Right lobe of liver (tissue), 6 donors: Measurements from ENCODE around the gene TDRD3. TPM values are rescaled to one million over a fixed set of nuclear protein-coding genes. Genes with fewer than 3 reads are reported as not detected.

ENCODE experiments used
- ATAC-seq, 4 donors: fragments of 200-7000 bp; cut with Tn5 transposase; one replicate each; pipeline ENCODE4 v1.9.1; 2020; ENCODE audit warnings: mild to moderate bottlenecking in 4 of 4, moderate library complexity in 4 of 4
- DNase-seq, 3 donors: peaks; one replicate each; pipeline ENCODE4 v3.0.0-alpha.2; 2020
- H3K27ac ChIP-seq, 3 donors: fragments of 200-600 bp; one replicate each; pipeline ENCODE4 v1.8.0; 2022
- H3K27me3 ChIP-seq, 2 donors: fragments of 200-600 bp; one replicate each; pipeline ENCODE4 v1.8.0; 2022
- H3K36me3 ChIP-seq, 4 donors: fragments of 200-600 bp; sonication (generic) in 1 of 4; one replicate each; pipeline versions ENCODE4 v1.5.1 to v1.8.0; 2017 to 2022; ENCODE audit warnings: control low read depth in 1 of 4
- H3K4me1 ChIP-seq, 4 donors: fragments of 200-600 bp; sonication (generic) in 1 of 4; one replicate each; pipeline versions ENCODE4 v1.5.1 to v1.8.0; 2017 to 2022; ENCODE audit warnings: control low read depth in 1 of 4
- H3K4me3 ChIP-seq, 3 donors: fragments of 200-600 bp; one replicate each; pipeline ENCODE4 v1.8.0; 2022
- H3K9me3 ChIP-seq, 4 donors: fragments of 200-600 bp; sonication (generic) in 1 of 4; one replicate each; pipeline versions ENCODE4 v1.5.1 to v1.8.0; 2017 to 2022; ENCODE audit warnings: control low read depth in 1 of 4
- CTCF ChIP-seq, 4 donors: fragments of 200-600 bp in 3 of 4; fragments of 450-650 bp in 1 of 4; IDR thresholded peaks; one replicate each; pipeline versions ENCODE4 v1.5.1 to v1.8.0; 2016 to 2022; ENCODE audit warnings: antibody characterized with exemption in 4 of 4, mild to moderate bottlenecking in 2 of 4
- POLR2A ChIP-seq: fragments of 450-650 bp; IDR thresholded peaks from one replicate; pipeline ENCODE4 v1.6.1; 2017; ENCODE audit warnings: antibody characterized with exemption, mild to moderate bottlenecking
- WGBS: methylation state at CpG from one replicate; pipeline ENCODE4 v1.1.6; 2018; ENCODE audit warnings: low coverage, low lambda C conversion rate; ENCODE audit not compliant: insufficient coverage; ENCODE audit errors: missing lambda C conversion rate; 5-methylcytosine and 5-hydroxymethylcytosine counted together
- intact Hi-C, 2 donors: fragments of 100-400 bp; cut with DNase I; formaldehyde crosslinking; loops; one replicate each; pipeline versions ENCODE4 v1.11.2 to v1.14.1; 2022
- total RNA-seq, 6 experiments: library from RNA; depleted of rRNA in 2 of 6; stranded (reverse); fragments of >200 nt in 2 of 6; fragmentation: NEBNext Ultra II Directional in 3 of 6; extraction: Animal tissue kit (Norgen Biotek cat#: 25700) in 3 of 6; gene quantifications; one replicate each; pipeline versions ENCODE4 v1.1.0 to v1.2.4, GENCODE V29; 2016 to 2023
- donor health status: DM: no; HTN: yes; CAD: no.
- donor health status: DM: no; HTN: no; CAD: no.
- donor health status: DM: no; HTN: no; CAD: no.
- donor health status: DM: no; HTN: yes; CAD: no.
- donor health status: DM: no; HTN: yes; CAD: no.

The TDRD3 gene
- total RNA-seq, 6 experiments from 2014 or later = 9.6 to 12.8 (median 11.4) TPM

DNA sequence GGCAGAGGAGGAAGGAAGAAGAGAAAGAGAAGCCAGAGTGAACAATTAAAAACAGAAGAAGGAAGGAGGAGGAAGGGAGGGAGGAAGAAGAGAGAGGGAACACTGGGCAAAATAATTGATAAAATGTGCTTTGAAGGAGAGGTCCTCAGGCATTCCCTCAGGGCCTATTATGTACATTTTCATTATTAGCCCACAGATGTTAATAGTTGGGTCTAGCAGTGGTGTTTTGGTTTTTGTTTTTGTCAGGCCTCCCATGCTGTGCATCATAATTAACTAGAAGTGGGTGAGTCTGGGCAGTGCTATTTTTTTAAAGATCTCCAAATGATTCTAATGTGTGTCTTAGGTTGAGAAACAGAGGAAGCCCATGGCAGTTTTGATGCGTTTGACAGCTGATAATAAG, 178.1 kb downstream of the TDRD3 start:
- H3K4me1 ChIP-seq = no peaks in the 10 kb centered on the region
- no peak overlapping the region for H3K27ac ChIP-seq
- peaks cover 0 to 2% (median 0%) of the 10 kb centered on the region in 4 donors for H3K36me3 ChIP-seq
- no peaks in the 10 kb centered on the region for H3K27me3 ChIP-seq
- no peak for ATAC-seq
- no peaks in the 10 kb centered on the region for H3K9me3 ChIP-seq
- TF ChIP-seq CTCF (IDR thresholded peaks at IDR 0.05) (no peak), POLR2A (no peak)
- H3K4me3 ChIP-seq = no peak overlapping the region
- WGBS = 71% methylated on average over 1 of the region's 1 CpG
- no peak for DNase-seq
- intact Hi-C loops = no loop called here

DNA sequence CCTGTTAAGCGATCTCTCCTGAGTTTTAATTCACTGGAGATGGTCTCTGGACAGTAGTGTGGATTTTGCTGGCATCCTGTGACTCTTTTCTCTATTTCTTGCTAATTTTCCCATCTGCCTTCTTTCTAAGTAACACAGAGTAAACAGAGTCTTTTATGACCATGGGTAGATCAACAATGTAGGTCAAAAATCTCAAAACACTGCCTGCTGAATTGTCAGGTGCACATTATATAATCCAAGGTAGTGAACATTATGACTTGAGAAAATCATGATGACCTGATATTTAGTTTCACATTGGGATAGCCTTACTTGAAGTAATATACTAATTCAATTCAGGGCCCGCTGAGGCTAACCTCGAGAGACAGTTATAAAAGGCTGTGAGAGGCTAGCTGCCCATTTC, 180.7 kb downstream of the TDRD3 start:
- H3K36me3 ChIP-seq = peaks cover 0 to 2% (median 0%) of the 10 kb centered on the region in 4 donors
- intact Hi-C loops = no loop called here
- no peaks in the 10 kb centered on the region for H3K27me3 ChIP-seq
- 79% methylated on average over 3 of the region's 3 CpGs for WGBS
- ATAC-seq (no peak), DNase-seq (no peak)
- TF ChIP-seq POLR2A = no peak
- TF ChIP-seq CTCF (IDR thresholded peaks at IDR 0.05) = no peak
- H3K4me3 ChIP-seq = no peak overlapping the region
- no peaks in the 10 kb centered on the region for H3K9me3 ChIP-seq
- H3K4me1 ChIP-seq = no peaks in the 10 kb centered on the region
- no peak overlapping the region for H3K27ac ChIP-seq

- H3K4me1 ChIP-seq = no peaks in the 10 kb centered on the region
- no peak for ATAC-seq
- no peaks in the 10 kb centered on the region for H3K9me3 ChIP-seq
- intact Hi-C loops = no loop called here
- no peaks in the 10 kb centered on the region for H3K36me3 ChIP-seq
- no peak overlapping the region for H3K27ac ChIP-seq
- DNase-seq = no peak
- H3K27me3 ChIP-seq = no peaks in the 10 kb centered on the region
- H3K4me3 ChIP-seq = no peak overlapping the region
- no peak for TF ChIP-seq POLR2A
- no peak for TF ChIP-seq CTCF (IDR thresholded peaks at IDR 0.05)
- WGBS = 65% methylated on average over 9 of the region's 9 CpGs
Observed at GRCh38 chr13:60583196-60583888, 186.3 kb downstream of the TDRD3 start.

DNA sequence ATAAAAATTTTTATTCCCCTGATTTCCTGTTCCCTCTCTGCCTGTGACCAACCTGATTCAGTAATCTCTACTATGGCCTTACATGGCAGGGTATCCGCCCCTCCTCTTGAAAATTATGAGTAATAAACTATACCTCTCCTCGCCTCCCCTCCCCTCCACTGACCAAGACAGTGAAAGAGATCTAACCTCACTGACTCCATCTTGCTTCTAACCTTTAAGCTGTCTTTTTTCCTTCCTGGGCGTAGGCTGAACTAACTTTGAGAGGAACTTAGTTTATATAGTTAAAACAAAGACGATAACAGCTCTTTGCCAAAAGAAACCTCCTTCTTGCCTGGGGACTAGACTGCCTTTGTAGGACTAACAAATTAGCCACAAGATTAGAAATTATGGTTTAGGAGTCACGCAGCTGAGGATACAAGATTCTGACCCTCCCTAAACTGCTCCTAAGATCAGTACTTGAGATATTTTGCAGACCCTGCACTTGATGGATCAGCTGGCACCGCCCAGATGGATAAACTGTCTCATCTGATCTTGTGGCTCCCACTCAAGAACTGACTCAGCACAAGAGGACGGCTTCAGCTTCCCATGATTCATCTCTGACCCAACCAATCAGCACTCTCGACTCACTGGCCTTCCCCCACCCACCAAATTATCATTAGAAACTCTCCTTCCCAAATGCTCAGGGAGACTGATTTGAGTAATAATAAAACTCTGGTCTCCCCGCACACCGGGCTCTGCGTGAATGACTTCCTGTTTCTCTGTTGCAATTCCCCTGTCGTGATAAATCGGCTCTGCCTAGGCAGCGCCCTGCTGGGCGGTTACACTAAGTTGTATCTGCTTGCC, 187.1 kb downstream of the TDRD3 start:
- no peak for DNase-seq
- H3K4me1 ChIP-seq = no peaks in the 10 kb centered on the region
- intact Hi-C loops = no loop called here
- H3K27ac ChIP-seq = no peak overlapping the region
- no peak overlapping the region for H3K4me3 ChIP-seq
- 72% methylated on average over 15 of the region's 15 CpGs for WGBS
- TF ChIP-seq POLR2A = no peak
- no peak for TF ChIP-seq CTCF (IDR thresholded peaks at IDR 0.05)
- H3K27me3 ChIP-seq = no peaks in the 10 kb centered on the region
- H3K36me3 ChIP-seq = no peaks in the 10 kb centered on the region
- ATAC-seq = no peak
- no peaks in the 10 kb centered on the region for H3K9me3 ChIP-seq
